Adrenal gland (tissue), 5 donors: ENCODE data around the gene VEZT.

Experiments used
- POLR2A ChIP-seq, 2 donors: fragments of 450-650 bp; IDR thresholded peaks; one replicate each; pipeline ENCODE4 v1.6.1; 2017; ENCODE audit warnings: antibody characterized with exemption in 2 of 2, mild to moderate bottlenecking in 2 of 2, moderate library complexity in 1 of 2
- TF ChIP-seq, protein P1 (sequence below), 6 experiments: fragments of 450-650 bp in 4 of 6; fragments of 200-600 bp in 2 of 6; sonication (generic) in 1 of 6; IDR thresholded peaks; 1 replicate in 5 of 6; 2 replicates in 1 of 6; pipeline versions ENCODE4 v1.5.1 to v1.8.0; 2016 to 2021; ENCODE audit warnings: antibody characterized with exemption in 6 of 6, mild to moderate bottlenecking in 2 of 6, moderate library complexity in 1 of 6
- donor health status: DM: no; HTN: no; CAD: no.

DNA sequence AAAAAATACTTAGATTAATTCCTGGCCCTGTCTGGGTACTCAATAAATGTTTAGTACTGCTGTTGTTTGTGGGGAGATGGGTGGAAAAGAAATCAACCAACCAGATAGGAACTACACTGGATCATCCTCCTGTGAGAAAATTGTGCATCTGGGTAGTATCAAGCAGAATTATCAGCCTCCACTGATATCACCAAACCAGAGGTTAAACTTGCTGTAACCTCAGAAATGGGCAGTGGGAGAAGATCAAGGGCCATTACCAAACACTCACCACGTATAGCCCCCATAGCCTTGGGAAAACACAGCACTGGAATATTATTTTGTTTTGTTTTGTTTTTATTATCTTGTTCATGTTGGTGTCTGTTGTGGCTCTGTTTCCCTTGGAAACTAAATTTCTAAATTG is 19.7 kb downstream of the VEZT start:
- TF ChIP-seq, protein P1, sequence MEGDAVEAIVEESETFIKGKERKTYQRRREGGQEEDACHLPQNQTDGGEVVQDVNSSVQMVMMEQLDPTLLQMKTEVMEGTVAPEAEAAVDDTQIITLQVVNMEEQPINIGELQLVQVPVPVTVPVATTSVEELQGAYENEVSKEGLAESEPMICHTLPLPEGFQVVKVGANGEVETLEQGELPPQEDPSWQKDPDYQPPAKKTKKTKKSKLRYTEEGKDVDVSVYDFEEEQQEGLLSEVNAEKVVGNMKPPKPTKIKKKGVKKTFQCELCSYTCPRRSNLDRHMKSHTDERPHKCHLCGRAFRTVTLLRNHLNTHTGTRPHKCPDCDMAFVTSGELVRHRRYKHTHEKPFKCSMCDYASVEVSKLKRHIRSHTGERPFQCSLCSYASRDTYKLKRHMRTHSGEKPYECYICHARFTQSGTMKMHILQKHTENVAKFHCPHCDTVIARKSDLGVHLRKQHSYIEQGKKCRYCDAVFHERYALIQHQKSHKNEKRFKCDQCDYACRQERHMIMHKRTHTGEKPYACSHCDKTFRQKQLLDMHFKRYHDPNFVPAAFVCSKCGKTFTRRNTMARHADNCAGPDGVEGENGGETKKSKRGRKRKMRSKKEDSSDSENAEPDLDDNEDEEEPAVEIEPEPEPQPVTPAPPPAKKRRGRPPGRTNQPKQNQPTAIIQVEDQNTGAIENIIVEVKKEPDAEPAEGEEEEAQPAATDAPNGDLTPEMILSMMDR (IDR thresholded peaks at IDR 0.05): no peak
- no peak for TF ChIP-seq POLR2A (IDR thresholded peaks at IDR 0.05)
